ENCODE data around the gene CD44. TPM values are rescaled to one million over a fixed set of nuclear protein-coding genes. Genes with fewer than 3 reads are reported as not detected.
"Not testable (repeated sequence)": the region's sequence is repeated elsewhere in the genome, so short reads cannot be mapped to it uniquely, and the experiment has no call there.

The CD44 gene
- total and polyA plus RNA-seq, 5 donors from 2014 or later: 441 to 1,181 (median 497) TPM

GRCh38 chr11:35223371-35223796 is 84.4 kb downstream of the CD44 start:
- H3K36me3 ChIP-seq (ENCODE audit: control insufficient read depth, insufficient read depth, low read length): peaks cover 98% of the 10 kb centered on the region
- DNase-seq (no peak), ATAC-seq (ENCODE audit: low read depth in 2 of 2) (no peak)
- no peak overlapping the region for H3K27ac ChIP-seq (ENCODE audit: insufficient read depth, low read length, poor library complexity, severe bottlenecking)
- no peak overlapping the region for H3K4me3 ChIP-seq (ENCODE audit: low read depth, low read length)
- no peaks in the 10 kb centered on the region for H3K9me3 ChIP-seq (ENCODE audit: control insufficient read depth in 2 of 2, low read length in 2 of 2)
- no peaks in the 10 kb centered on the region for H3K27me3 ChIP-seq (ENCODE audit: control insufficient read depth, insufficient read depth, low read length)
- no peaks in the 10 kb centered on the region for H3K4me1 ChIP-seq (ENCODE audit: control insufficient read depth, insufficient read depth, low read length, poor library complexity, severe bottlenecking)
- H3K27me3 Mint-ChIP-seq: no peaks in the 10 kb centered on the region
- peaks cover 0 to 2% (median 0%) of the 10 kb centered on the region in 7 donors for H3K9me3 Mint-ChIP-seq
- H3K4me1 Mint-ChIP-seq: peaks cover 9 to 17% (median 10%) of the 10 kb centered on the region in 4 donors
- H3K36me3 Mint-ChIP-seq: peaks cover 76% of the 10 kb centered on the region
- peak overlapping the region in 1 of 3 donors; percentile 42 for H3K27ac Mint-ChIP-seq
- no peak overlapping the region for H3K4me3 Mint-ChIP-seq

- no peaks in the 10 kb centered on the region for H3K9me3 ChIP-seq (ENCODE audit: control insufficient read depth in 2 of 2, low read length in 2 of 2)
- peak overlapping the region in 1 of 3 donors; percentile 48 for H3K27ac Mint-ChIP-seq
- H3K27me3 ChIP-seq (ENCODE audit: control insufficient read depth, insufficient read depth, low read length): no peaks in the 10 kb centered on the region
- ATAC-seq (ENCODE audit: low read depth in 2 of 2) (no peak), DNase-seq (no peak)
- H3K36me3 ChIP-seq (ENCODE audit: control insufficient read depth, insufficient read depth, low read length): peaks cover 98% of the 10 kb centered on the region
- H3K4me1 Mint-ChIP-seq: peaks cover 4 to 18% (median 13%) of the 10 kb centered on the region in 4 donors
- H3K4me3 ChIP-seq (ENCODE audit: low read depth, low read length): no peak overlapping the region
- no peak overlapping the region for H3K27ac ChIP-seq (ENCODE audit: insufficient read depth, low read length, poor library complexity, severe bottlenecking)
- no peaks in the 10 kb centered on the region for H3K27me3 Mint-ChIP-seq
- no peaks in the 10 kb centered on the region for H3K4me1 ChIP-seq (ENCODE audit: control insufficient read depth, insufficient read depth, low read length, poor library complexity, severe bottlenecking)
- peaks cover 76% of the 10 kb centered on the region for H3K36me3 Mint-ChIP-seq
- H3K4me3 Mint-ChIP-seq: no peak overlapping the region
- H3K9me3 Mint-ChIP-seq: peaks cover 0 to 2% (median 0%) of the 10 kb centered on the region in 7 donors
These were observed 85.0 kb downstream of the CD44 start for GRCh38 chr11:35223991-35224390.

- H3K4me3 ChIP-seq (ENCODE audit: low read depth, low read length): no peak overlapping the region
- no peaks in the 10 kb centered on the region for H3K4me1 ChIP-seq (ENCODE audit: control insufficient read depth, insufficient read depth, low read length, poor library complexity, severe bottlenecking)
- no peak overlapping the region for H3K4me3 Mint-ChIP-seq
- H3K9me3 ChIP-seq (ENCODE audit: control insufficient read depth in 2 of 2, low read length in 2 of 2): no peaks in the 10 kb centered on the region
- H3K36me3 ChIP-seq (ENCODE audit: control insufficient read depth, insufficient read depth, low read length): peaks cover 99% of the 10 kb centered on the region
- H3K36me3 Mint-ChIP-seq: peaks cover 83% of the 10 kb centered on the region
- H3K9me3 Mint-ChIP-seq: peaks cover 0 to 5% (median 0%) of the 10 kb centered on the region in 7 donors
- H3K27me3 Mint-ChIP-seq: no peaks in the 10 kb centered on the region
- H3K4me1 Mint-ChIP-seq: peaks cover 5 to 22% (median 16%) of the 10 kb centered on the region in 4 donors
- H3K27ac ChIP-seq (ENCODE audit: insufficient read depth, low read length, poor library complexity, severe bottlenecking): no peak overlapping the region
- DNase-seq: no peak
- no peaks in the 10 kb centered on the region for H3K27me3 ChIP-seq (ENCODE audit: control insufficient read depth, insufficient read depth, low read length)
- ATAC-seq (ENCODE audit: low read depth in 2 of 2): no peak
- H3K27ac Mint-ChIP-seq: peak overlapping the region in 1 of 3 donors; percentile 29
These were observed 87.1 kb downstream of the CD44 start for GRCh38 chr11:35225946-35226520.

- H3K9me3 Mint-ChIP-seq; H3K27me3 Mint-ChIP-seq; H3K4me1 ChIP-seq (ENCODE audit: control insufficient read depth, insufficient read depth, low read length, poor library complexity, severe bottlenecking); DNase-seq; H3K9me3 ChIP-seq (ENCODE audit: control insufficient read depth in 2 of 2, low read length in 2 of 2); H3K4me3 ChIP-seq (ENCODE audit: low read depth, low read length); ATAC-seq (ENCODE audit: low read depth in 2 of 2); H3K27me3 ChIP-seq (ENCODE audit: control insufficient read depth, insufficient read depth, low read length); H3K4me3 Mint-ChIP-seq; H3K27ac ChIP-seq (ENCODE audit: insufficient read depth, low read length, poor library complexity, severe bottlenecking): not testable (repeated sequence)
- peaks cover 85% of the 10 kb centered on the region for H3K36me3 Mint-ChIP-seq
- H3K36me3 ChIP-seq (ENCODE audit: control insufficient read depth, insufficient read depth, low read length): peaks cover 99% of the 10 kb centered on the region
- peak overlapping the region in 1 of 3 donors; percentile 29 for H3K27ac Mint-ChIP-seq
- H3K4me1 Mint-ChIP-seq: peaks cover 7 to 22% (median 15%) of the 10 kb centered on the region in 4 donors
These were observed 87.8 kb downstream of the CD44 start for GRCh38 chr11:35226756-35227155.

GRCh38 chr11:35227576-35228327 is 88.8 kb downstream of the CD44 start:
- Mint-ChIP-seq H3K4me3 (no peak overlapping the region), H3K9me3 (peaks cover 0 to 8% (median 0%) of the 10 kb centered on the region in 7 donors), H3K36me3 (peaks cover 86% of the 10 kb centered on the region), H3K27me3 (no peaks in the 10 kb centered on the region), H3K4me1 (peaks cover 12 to 26% (median 18%) of the 10 kb centered on the region in 4 donors), H3K27ac (peak overlapping the region; percentile 42 to 82 (median 77))
- ATAC-seq (ENCODE audit: low read depth in 2 of 2) (no peak), DNase-seq (no peak)
- Histone ChIP-seq H3K4me1 (ENCODE audit: control insufficient read depth, insufficient read depth, low read length, poor library complexity, severe bottlenecking) (no peaks in the 10 kb centered on the region), H3K9me3 (ENCODE audit: control insufficient read depth in 2 of 2, low read length in 2 of 2) (peaks cover 0 to 3% of the 10 kb centered on the region in 2 experiments), H3K27me3 (ENCODE audit: control insufficient read depth, insufficient read depth, low read length) (no peaks in the 10 kb centered on the region), H3K27ac (ENCODE audit: insufficient read depth, low read length, poor library complexity, severe bottlenecking) (no peak overlapping the region), H3K4me3 (ENCODE audit: low read depth, low read length) (no peak overlapping the region), H3K36me3 (ENCODE audit: control insufficient read depth, insufficient read depth, low read length) (peaks cover 94% of the 10 kb centered on the region)

- H3K4me1 Mint-ChIP-seq: peaks cover 13 to 26% (median 21%) of the 10 kb centered on the region in 4 donors
- H3K4me3 Mint-ChIP-seq: no peak overlapping the region
- H3K27ac ChIP-seq (ENCODE audit: insufficient read depth, low read length, poor library complexity, severe bottlenecking): no peak overlapping the region
- peaks cover 80% of the 10 kb centered on the region for H3K36me3 Mint-ChIP-seq
- no peaks in the 10 kb centered on the region for H3K4me1 ChIP-seq (ENCODE audit: control insufficient read depth, insufficient read depth, low read length, poor library complexity, severe bottlenecking)
- no peaks in the 10 kb centered on the region for H3K27me3 ChIP-seq (ENCODE audit: control insufficient read depth, insufficient read depth, low read length)
- H3K27me3 Mint-ChIP-seq: no peaks in the 10 kb centered on the region
- ATAC-seq (ENCODE audit: low read depth in 2 of 2) (no peak), DNase-seq (no peak)
- peak overlapping the region; percentile 42 to 82 (median 77) for H3K27ac Mint-ChIP-seq
- H3K9me3 ChIP-seq (ENCODE audit: control insufficient read depth in 2 of 2, low read length in 2 of 2): peaks cover 0 to 8% of the 10 kb centered on the region in 2 experiments
- peaks cover 88% of the 10 kb centered on the region for H3K36me3 ChIP-seq (ENCODE audit: control insufficient read depth, insufficient read depth, low read length)
- H3K4me3 ChIP-seq (ENCODE audit: low read depth, low read length): no peak overlapping the region
- peaks cover 0 to 8% (median 0%) of the 10 kb centered on the region in 7 donors for H3K9me3 Mint-ChIP-seq
These were observed 89.4 kb downstream of the CD44 start for GRCh38 chr11:35228328-35228725.

GRCh38 chr11:35230388-35230787 is 91.4 kb downstream of the CD44 start:
- ATAC-seq (ENCODE audit: low read depth in 2 of 2): no peak
- Histone ChIP-seq H3K4me1 (ENCODE audit: control insufficient read depth, insufficient read depth, low read length, poor library complexity, severe bottlenecking) (peaks cover 7% of the 10 kb centered on the region), H3K36me3 (ENCODE audit: control insufficient read depth, insufficient read depth, low read length) (peaks cover 67% of the 10 kb centered on the region), H3K4me3 (ENCODE audit: low read depth, low read length) (no peak overlapping the region), H3K9me3 (ENCODE audit: control insufficient read depth in 2 of 2, low read length in 2 of 2) (peaks cover 0 to 8% of the 10 kb centered on the region in 2 experiments), H3K27me3 (ENCODE audit: control insufficient read depth, insufficient read depth, low read length) (no peaks in the 10 kb centered on the region), H3K27ac (ENCODE audit: insufficient read depth, low read length, poor library complexity, severe bottlenecking) (no peak overlapping the region)
- H3K27me3 Mint-ChIP-seq: no peaks in the 10 kb centered on the region
- peaks cover 68% of the 10 kb centered on the region for H3K36me3 Mint-ChIP-seq
- H3K4me3 Mint-ChIP-seq: no peak overlapping the region
- H3K9me3 Mint-ChIP-seq: peaks cover 0 to 21% (median 7%) of the 10 kb centered on the region in 7 donors
- peak overlapping the region in 1 of 3 donors; percentile 86 for H3K27ac Mint-ChIP-seq
- peaks cover 26 to 43% (median 35%) of the 10 kb centered on the region in 4 donors for H3K4me1 Mint-ChIP-seq
- no peak for DNase-seq

Data from CD4-positive, CD25-positive, alpha-beta regulatory T cell (primary cell).